GM21723 (cell line): ENCODE data around the gene CARD11.
"Not testable (repeated sequence)": the region's sequence is repeated elsewhere in the genome, so short reads cannot be mapped to it uniquely, and the experiment has no call there.

Experiments
- ATAC-seq: cut with Tn5 transposase; IDR thresholded peaks from one replicate; pipeline ENCODE4 v1.9.1; 2021; ENCODE audit warnings: mild to moderate bottlenecking, moderate library complexity; ENCODE audit not compliant: unreplicated experiment

CARD11 gene

GRCh38 chr7:2928613-2929311 lies 114.9 kb downstream of the CARD11 start:
- no peak for ATAC-seq

- no peak for ATAC-seq
Measured at GRCh38 chr7:2928256-2928612, 115.4 kb downstream of the CARD11 start.

DNA sequence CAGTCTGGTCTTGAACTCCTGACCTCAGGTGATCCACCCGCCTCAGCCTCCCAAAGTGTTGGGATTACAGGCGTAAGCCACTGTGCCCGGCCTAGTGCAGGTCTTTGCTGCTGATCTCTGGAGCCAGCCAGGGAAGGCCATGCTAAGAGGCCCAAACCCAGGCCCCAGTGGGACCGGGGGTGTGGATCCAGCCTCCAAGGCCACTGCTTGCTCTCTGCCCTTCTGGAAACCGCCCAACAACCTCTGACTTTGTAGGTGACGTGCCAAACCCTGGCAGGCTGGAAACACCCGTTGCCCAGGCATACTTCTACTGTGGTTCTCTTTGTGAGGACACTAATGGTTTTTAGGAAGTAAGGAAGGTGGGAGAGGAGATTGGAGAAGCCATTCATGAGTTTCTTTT lies 116.1 kb downstream of the CARD11 start:
- no peak for ATAC-seq

GRCh38 chr7:2926896-2927405 lies 116.7 kb downstream of the CARD11 start:
- ATAC-seq = no peak

- no peak for ATAC-seq
Measured at GRCh38 chr7:2926120-2926895, 117.4 kb downstream of the CARD11 start.

DNA sequence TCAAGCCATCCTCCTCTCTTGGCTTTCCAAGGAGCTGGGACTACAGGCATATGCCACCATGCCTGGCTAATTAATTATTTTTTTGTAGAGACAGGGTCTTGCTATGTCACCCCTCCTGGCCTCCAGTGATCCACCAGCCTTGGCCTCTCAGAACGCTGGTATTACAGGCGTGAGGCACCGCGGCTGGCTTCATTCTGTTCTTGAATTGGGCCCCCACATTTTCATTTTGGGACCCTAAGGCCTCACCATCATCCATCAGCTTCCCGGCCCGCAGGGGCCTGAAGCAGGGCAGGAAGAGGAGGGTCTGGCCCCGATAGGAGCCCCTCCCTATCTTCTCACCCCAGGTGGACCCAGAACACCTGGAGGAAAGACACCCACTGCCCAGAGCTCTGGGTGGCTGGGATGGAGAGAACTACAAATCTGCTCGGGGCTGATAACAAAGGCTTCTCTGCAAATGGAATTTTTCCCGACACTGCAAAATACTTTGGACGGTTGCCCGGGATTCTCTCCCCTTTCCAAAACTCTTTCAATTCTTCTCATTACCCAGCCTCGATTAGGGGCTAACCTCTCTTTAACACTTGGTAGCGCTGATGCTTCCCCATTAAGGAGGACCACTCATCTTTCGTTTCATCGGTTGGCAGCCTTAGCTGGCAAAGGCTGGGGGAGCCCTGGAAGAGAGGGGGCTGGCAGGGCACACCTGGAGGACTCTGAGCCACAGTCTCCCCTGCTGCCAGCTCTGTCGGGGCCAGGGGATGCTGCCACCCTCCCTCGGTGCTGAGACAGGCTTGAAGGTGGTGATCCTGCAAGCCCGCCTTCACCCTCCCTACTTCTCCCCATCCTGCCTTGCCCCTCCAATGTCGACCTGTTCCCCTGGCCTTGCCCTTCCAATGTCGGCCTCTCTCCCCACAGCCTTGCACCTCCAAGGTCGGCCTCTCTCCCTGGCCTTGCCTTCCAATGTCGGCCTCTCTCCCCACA lies 118.5 kb downstream of the CARD11 start:
- no peak for ATAC-seq

DNA sequence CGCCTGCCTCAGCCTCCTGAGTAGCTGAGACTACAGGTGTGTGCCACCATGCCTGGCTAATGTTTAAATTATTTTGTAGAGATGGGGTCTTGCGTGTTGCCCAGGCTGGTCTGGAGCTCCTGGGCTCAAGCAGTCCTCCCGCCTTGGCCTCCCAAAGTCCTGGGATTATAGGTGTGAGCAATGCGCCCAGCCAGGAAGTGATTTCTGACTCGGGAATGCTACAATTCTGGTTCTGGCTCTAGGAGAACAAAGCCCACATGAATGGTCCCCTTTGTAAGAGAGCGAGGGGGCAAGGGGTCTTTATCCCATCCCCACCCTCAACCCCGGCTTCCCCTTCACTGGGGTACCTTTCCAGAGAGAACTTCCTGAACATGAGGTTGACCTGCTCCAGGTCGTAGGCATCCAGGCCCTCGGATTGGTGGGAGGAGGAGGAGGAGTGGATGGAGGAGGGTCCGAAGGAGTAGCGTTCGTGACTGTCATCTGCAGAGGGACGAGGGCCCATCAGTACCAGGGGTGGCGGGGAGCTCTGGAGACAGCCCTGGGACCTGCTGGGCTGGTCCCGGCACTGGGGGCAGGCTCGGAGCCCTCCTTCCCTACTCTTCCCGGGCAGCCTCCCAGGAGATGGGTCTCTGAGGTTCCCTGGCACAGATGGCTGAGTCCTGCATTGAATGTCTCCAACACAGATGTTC lies 119.6 kb downstream of the CARD11 start:
- no peak for ATAC-seq

DNA sequence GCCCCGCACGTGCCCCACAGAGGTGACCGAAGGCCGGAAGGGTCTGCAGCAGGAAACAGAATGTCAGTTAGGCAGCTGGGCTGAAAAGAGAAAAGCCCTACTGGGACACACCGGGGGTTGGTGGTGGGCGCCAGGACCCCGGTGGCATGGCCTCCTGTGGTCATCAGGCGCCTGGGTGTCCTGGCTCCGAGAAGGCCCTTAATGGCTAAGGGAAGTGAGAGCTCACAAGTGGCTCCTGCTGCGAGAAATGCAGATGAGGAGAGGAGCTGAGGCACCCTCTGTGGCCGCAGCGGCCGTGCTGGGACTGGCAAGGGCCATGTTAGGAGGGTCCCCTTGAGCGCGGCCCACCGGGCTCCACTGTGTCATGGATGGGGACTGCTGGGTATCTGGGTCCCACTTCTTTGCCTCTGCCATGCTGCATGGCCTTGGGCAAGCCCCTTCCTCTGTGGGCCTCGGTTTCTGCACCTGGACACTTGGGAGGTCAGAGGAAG lies 120.3 kb downstream of the CARD11 start:
- ATAC-seq = no peak

DNA sequence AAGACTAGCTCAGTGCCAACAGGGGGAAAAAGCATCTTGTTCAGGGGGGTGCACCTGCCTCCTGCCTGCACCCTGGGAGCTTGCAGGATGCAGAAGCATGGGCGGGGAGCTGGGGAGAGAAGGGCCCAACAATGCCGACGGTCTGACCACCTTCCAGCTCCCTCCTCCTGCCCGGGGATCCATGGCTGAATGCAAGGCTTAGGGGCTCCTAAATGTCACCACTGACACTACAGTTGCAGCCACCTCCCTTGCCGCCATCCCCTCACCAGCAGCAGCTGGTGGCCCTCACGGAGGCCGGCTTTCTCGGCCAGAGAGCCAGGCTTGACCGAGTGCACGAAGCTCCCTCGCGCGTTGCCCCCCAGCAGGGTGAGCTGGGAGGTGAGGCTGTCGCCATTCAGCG lies 120.8 kb downstream of the CARD11 start:
- no peak for ATAC-seq

DNA sequence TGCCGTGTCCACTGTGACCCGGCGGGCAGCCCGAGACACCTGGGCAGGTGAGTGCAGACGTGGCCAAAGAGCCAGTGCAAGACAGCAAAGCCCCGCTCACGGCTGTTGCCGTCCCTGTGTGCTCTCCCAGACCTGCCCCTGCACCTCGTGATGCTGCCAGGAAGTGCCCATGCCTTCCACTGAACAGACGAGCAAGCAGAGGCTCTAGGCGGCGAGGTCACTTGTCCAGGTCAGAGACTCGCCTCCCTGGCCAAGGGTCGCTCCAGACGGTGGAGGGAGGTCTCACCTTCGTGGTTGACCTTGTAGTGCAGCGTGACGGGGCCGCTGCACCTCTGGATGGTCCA lies 121.3 kb downstream of the CARD11 start:
- ATAC-seq = no peak

DNA sequence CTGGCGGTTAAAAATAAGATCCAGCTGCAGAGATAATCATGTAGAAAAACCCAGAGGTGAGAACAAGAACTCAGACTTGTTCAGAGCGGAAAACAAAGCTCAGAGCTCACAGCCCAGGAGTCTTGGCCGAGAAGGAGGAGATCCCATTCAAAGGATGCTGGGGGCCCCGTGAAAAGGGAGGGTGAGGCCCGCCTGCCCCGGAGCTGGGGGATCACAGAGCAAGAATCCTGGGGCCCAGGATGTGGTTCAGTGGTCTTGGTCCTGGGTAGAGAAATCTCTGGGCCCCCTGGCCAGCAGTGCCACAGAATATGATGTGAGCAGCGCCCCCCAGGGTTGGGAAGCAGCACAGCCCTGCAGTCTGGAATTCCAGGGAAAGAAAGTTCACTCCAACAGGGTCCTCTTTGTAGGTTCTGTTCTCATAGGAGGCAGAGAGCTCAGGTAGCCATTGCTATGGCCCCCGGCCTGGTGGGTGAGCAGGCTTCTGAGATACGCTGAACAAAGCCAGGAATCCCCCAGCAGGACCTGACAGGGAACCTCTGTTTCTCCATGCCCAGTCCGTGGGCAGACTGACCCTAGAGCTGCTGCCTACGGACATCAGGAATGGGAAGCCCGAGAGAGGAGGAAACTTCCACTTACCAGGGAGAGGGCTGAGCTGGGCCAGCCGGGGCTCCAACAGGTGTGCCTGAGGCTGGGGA lies 121.9 kb downstream of the CARD11 start:
- no peak for ATAC-seq

DNA sequence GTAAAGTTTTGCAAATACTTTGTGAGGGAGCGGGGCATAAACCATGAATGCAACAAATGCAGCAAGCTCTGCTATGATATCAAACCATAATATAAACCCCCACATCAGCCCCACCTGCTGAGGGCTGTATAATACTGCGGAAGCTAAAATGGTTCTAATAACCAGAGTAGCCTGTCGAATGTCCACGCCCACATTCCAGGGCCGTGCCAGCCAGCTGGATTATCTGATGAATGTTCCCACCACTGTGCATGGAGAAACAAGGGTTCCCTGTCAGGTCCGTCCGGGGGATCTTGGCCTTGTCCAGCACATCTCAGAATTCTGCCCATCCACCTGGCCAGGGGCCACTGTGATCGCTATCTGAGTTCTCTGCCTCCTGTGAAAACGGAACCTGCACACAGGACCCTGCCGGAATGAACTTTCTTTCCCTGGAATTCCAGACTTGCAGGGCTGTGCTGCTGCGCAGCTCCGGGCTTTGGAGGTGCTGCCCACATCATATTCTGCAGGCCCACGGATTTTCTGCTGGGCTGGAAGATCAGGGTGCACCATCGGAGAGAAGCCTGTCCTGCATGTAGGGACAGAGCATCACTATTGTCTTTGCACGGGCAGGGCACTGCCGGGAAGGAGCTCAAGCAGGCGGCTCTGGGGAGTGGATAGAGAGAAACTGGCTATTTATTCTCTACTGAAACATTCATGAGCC lies 122.6 kb downstream of the CARD11 start:
- no peak for ATAC-seq

- not testable (repeated sequence) for ATAC-seq
Measured at GRCh38 chr7:2920480-2920879, 123.2 kb downstream of the CARD11 start.

GRCh38 chr7:2920041-2920440 lies 123.6 kb downstream of the CARD11 start:
- ATAC-seq = no peak

DNA sequence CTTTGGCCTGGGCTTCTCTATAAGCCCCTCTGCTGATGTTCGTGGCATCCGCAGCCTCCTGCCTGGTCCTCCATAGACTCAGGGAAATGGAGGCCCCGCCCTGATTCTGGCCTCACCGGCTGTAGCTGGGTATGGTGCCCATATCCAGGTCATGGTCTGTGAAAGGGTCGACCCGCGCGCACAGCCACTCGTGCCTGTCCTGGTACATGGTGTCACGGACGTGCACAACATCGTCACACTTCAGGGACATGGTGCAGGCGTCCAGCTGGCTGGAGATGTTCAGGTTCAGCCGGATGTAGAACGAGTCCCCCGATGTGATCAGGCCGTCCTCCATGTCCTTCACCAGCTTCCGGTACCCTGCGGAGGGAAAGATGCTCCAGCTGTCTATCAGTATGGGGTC lies 124.4 kb downstream of the CARD11 start:
- no peak for ATAC-seq

- no peak for ATAC-seq
Measured at GRCh38 chr7:2918406-2918805, 125.3 kb downstream of the CARD11 start.

DNA sequence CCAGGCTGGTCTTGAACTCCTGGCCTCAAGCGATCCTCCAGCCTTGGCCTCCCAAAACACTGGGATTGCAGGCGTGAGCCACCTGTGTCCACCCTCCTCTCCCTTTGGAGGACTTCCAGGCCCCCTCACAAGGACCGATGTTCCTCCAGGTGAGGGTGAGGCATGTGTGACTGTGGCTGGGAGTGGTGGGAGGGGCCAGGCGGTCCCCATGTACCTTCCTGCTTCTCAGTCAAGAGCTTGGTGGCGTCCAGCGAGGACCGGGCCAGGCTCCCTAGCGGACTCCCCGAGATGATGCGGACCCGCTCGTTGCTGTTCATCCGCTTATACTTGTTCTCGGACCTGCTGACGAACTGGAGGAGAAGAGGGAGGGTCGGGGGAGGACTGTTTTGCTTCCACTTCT lies 128.6 kb downstream of the CARD11 start:
- ATAC-seq = no peak

DNA sequence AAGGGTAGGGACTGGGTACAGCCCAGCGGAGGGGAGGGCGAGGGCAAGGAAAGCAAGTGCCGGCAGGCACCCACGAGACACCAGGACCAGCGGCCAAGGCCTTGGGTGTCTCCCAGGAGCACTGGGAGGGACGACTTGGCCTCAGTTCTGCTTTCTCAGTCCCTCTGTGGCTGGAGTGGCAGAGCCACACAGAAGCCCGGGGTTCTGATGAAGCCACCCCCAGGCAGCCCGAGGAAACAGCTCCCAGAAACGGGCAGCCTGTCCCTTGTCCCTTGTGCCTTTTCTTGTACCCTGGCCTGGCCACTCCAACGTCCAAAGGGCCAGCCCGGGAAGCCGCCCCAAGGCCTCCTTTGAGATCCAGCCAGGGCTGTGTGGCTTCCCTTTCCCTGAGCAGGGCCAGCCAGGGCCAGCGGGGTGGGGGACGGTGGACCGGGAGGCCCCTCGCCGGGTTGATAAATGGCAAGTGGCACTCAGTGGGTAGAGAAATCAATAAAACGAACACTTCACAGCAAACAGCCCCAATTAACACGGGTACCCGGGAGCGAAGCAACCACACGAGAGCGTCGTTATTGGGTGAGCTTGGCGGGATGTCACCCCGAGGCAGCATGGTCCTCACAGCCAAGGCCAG lies 129.8 kb downstream of the CARD11 start:
- ATAC-seq = no peak
